Neural progenitor cell (in vitro differentiated cells): ENCODE measurements around the gene CCS.

Experiments used
- CTCF ChIP-seq: fragments of 200-600 bp; sonication (generic); IDR thresholded peaks from 2 replicates; pipeline ENCODE4 v1.5.1; 2017; ENCODE audit warnings: antibody characterized with exemption, mild to moderate bottlenecking
- EZH2phosphoT487 ChIP-seq: fragments of 200-600 bp; sonication (generic); IDR thresholded peaks from 2 replicates; pipeline ENCODE4 v1.6.1; 2017; ENCODE audit warnings: antibody characterized with exemption

GRCh38 chr11:66617155-66617834, 24.3 kb downstream of the CCS start:
- TF ChIP-seq CTCF (no peak), EZH2phosphoT487 (no peak)
